Measurements from ENCODE around the gene HIF3A.

HIF3A gene

DNA sequence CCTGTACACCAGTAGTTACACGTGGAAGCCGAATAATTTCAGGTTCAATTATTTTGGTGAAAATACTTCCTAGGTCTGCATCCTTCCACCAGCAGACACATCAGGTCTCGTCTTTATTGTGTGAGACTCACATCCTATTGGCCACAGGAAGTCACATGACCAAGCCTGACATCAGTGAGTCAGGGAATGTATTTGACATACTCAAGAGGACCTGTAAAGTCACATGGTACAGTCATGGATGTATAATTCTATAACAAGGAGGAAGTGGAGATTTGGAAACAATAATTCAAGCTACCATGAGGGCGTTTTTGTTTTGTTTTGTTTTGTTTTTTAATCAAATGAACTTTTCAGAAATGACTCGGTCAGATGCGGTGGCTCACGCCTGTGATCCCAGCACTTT, 9.3 kb upstream of the HIF3A start:
- H3K9ac ChIP-seq: no peak overlapping the region
- no peaks in the 10 kb centered on the region for H4K20me1 ChIP-seq
- no peak for TF ChIP-seq Cebpa-rat (IDR thresholded peaks at IDR 0.05)
- H3K27ac ChIP-seq: no peak overlapping the region
- H3K4me3 ChIP-seq: no peak overlapping the region
- peaks cover 19 to 29% (median 26%) of the 10 kb centered on the region in 11 experiments for H3K9me3 ChIP-seq (replicated peaks in 1 of 11)
- H3K27me3 ChIP-seq: no peaks in the 10 kb centered on the region
- no peaks in the 10 kb centered on the region for H3K36me3 ChIP-seq
- H3K4me2 ChIP-seq: no peak overlapping the region
- H3K4me1 ChIP-seq: peaks cover 0 to 9% (median 5%) of the 10 kb centered on the region in 10 experiments; a peak in 9 of 20 replicates

DNA sequence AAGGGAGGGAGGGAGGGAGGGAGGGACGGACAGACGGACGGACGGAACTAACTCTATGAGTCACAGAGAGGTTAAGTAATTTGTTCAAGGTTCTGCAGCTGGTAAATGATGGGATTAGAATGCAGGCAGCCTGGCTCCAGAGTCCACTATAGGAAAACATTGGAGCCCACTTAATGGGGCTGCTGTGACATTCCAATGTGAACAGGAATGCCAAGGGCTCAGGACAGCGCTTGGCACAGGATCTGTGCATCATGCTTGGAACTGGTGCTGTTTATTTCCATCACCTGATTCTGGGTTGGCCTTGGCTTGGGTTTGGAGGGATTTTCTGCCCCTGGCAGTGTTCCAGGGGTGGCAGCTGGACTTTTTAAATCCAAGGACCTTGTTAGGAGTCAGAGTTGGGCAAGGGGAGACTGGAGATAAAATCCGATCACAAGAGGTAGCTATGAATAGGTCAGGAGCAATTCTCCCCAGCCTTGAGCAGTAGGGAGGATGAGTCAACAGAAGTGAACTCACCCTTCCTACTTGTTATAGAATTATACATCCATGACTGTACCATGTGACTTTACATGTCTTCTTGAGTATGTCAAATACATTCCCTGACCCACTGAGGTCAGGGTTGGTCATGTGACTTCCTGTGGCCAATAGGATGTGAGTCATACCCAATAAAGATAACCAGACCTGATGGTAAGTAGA, 7.8 kb upstream of the HIF3A start:
- Histone ChIP-seq H3K4me1 (peaks cover 0 to 9% (median 3%) of the 10 kb centered on the region in 10 experiments; a peak in 9 of 20 replicates), H4K20me1 (no peaks in the 10 kb centered on the region), H3K4me2 (peak overlapping the region in 3 of 11 experiments; percentile 3 to 34 (median 26); a peak in 1 of 22 replicates), H3K27ac (no peak overlapping the region), H3K9ac (no peak overlapping the region), H3K36me3 (no peaks in the 10 kb centered on the region), H3K27me3 (no peaks in the 10 kb centered on the region), H3K9me3 (replicated peaks in 1 of 11) (peaks cover 19 to 29% (median 26%) of the 10 kb centered on the region in 11 experiments), H3K4me3 (no peak overlapping the region)
- no peak for TF ChIP-seq Cebpa-rat (IDR thresholded peaks at IDR 0.05)

DNA sequence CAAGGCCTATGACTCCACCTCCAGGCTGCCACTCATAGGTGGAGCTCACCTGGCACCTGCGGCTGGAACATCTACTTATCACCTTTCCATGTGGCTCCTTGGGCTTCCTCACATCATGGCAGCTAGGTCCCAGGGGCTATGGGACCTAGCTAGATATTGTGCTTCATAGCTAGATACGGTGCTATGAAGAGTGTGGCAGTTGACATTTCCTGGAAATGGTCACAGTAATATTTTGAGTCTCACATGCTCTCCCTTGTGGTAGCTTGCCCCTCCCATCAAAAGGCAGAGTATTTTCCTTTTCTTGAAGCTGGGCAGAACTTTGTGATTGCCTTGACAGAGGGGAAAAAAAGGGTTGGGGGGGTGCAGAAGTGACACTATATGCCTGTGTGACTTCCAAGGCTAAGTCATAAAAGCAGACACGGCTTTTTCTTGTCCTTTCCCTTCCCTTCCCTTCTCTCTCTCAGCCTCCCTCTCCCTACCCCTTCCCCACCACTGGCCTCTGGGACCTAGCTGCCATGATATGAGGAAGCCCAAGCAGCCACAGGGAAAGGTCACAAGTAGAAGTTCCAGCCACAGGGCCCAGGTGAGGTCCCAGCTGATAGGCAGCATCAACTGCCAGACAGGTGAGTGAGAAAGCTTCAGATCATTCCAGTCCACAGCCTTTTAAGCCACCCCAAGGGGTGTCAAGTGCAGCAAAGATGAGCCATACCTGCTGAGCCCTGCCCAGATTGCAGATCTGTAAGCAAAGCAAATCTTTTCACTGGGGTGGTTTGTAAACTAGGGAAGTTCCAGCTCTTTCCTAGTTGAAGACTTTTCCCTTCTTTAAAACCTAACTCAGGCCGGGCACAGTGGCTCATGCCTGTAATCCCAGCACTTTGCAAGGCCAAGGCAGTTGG, 6.9 kb upstream of the HIF3A start:
- Histone ChIP-seq H3K27me3 (no peaks in the 10 kb centered on the region), H3K9me3 (replicated peaks in 1 of 11) (peaks cover 19 to 29% (median 26%) of the 10 kb centered on the region in 11 experiments), H3K4me3 (no peak overlapping the region), H3K9ac (no peak overlapping the region), H4K20me1 (no peaks in the 10 kb centered on the region), H3K4me2 (0 out of 22 replicates have a peak overlapping the region, but pooled peaks of 2 of the 11 experiments have one; percentile 3 to 26), H3K27ac (no peak overlapping the region), H3K4me1 (peaks cover 0 to 9% (median 2%) of the 10 kb centered on the region in 10 experiments; a peak in 8 of 20 replicates), H3K36me3 (no peaks in the 10 kb centered on the region)
- TF ChIP-seq Cebpa-rat (IDR thresholded peaks at IDR 0.05): no peak

DNA sequence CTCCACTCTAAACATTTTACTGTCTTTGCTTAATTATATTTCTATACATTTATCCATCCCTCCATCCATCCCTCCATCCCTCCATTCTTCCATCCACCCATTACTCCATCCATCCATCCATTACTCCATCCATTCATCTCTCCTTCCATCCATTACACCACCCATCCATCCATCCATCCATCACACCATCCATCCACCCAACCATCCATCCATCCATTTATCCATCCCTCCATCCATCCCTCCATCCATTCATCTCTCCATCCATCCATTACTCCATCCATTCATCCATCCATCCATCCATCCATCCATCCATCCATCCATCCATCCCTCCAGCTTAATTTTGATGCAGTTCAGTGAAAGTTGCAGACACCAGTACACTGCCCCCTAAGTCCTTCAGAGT, 5.0 kb upstream of the HIF3A start:
- H3K4me1 ChIP-seq: peaks cover 0 to 9% (median 2%) of the 10 kb centered on the region in 10 experiments; a peak in 8 of 20 replicates
- H4K20me1 ChIP-seq: no peaks in the 10 kb centered on the region
- H3K9me3 ChIP-seq (replicated peaks in 1 of 11): peaks cover 19 to 29% (median 26%) of the 10 kb centered on the region in 11 experiments
- no peak overlapping the region for H3K27ac ChIP-seq
- no peaks in the 10 kb centered on the region for H3K36me3 ChIP-seq
- no peak overlapping the region for H3K4me3 ChIP-seq
- H3K4me2 ChIP-seq: no peak overlapping the region
- no peaks in the 10 kb centered on the region for H3K27me3 ChIP-seq
- no peak overlapping the region for H3K9ac ChIP-seq
- TF ChIP-seq Cebpa-rat (IDR thresholded peaks at IDR 0.05): no peak

DNA sequence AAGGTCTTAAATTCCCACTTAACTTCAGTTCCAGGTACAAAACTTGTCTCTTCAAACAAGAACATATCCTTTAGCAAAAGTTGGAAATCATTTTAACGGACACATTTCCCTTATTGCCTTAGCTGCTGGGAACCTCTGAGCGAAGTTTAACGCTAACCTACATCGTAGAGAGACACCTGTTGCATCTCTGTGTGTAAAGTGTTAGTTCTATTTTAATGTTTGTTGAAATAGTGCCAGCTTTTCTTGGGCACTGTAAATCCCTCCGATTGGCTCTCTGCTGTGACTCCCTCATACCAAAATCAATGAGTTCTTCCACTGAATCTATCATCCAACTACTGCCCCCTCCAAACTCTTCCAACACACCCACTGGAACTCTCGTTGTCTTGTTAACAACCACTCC, 2.3 kb upstream of the HIF3A start:
- TF ChIP-seq Cebpa-rat (IDR thresholded peaks at IDR 0.05): no peak
- Histone ChIP-seq H3K27me3 (no peaks in the 10 kb centered on the region), H4K20me1 (no peaks in the 10 kb centered on the region), H3K4me1 (peaks cover 10 to 20% (median 13%) of the 10 kb centered on the region in 10 experiments), H3K9me3 (replicated peaks in 1 of 11) (peaks cover 16 to 24% (median 20%) of the 10 kb centered on the region in 11 experiments), H3K4me3 (no peak overlapping the region), H3K27ac (no peak overlapping the region), H3K9ac (no peak overlapping the region), H3K36me3 (no peaks in the 10 kb centered on the region), H3K4me2 (no peak overlapping the region)

DNA sequence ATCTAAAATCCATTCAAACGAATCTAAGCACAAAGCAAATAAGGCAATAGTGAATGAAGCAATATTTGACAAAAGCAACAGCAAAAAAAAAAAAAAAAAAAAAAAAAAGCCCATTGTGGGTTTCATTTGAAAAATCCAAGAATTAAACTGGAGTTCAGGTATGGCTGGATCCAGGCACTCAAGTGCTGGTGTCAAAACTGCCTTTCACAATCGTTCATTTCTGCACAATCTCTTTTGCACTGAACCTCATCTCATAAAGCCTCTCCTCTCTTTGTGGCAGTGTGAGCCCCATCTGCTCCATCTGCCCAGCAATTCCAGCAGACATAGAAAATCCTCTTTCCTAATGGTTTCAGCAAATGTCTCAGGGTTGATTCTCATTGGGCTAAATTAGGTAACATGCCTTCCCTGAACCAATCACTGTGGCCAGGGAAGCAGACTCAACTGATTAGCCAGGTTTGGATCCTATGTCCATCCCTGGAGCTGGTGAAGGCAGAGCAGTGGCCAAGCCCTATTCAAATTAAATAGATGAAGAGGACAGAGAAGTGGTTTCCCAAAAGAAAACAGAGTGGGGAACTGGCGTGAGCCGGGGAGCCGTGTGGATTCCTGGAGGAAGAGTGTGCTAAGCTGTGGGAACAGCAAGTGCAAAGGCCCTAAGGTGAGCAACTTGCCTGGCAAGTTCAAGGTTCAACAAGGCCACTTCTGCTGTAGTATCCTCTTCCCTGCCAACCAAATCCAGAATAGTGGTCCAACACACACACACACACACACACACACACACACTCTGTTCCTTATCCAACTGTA, 1.2 kb upstream of the HIF3A start:
- no peak overlapping the region for H3K4me2 ChIP-seq
- H3K4me3 ChIP-seq: no peak overlapping the region
- H3K9me3 ChIP-seq (replicated peaks in 1 of 11): peaks cover 5 to 13% (median 9%) of the 10 kb centered on the region in 11 experiments
- no peaks in the 10 kb centered on the region for H3K27me3 ChIP-seq
- H3K27ac ChIP-seq: no peak overlapping the region
- H3K9ac ChIP-seq: no peak overlapping the region
- no peaks in the 10 kb centered on the region for H3K36me3 ChIP-seq
- no peaks in the 10 kb centered on the region for H4K20me1 ChIP-seq
- H3K4me1 ChIP-seq: peaks cover 11 to 17% (median 13%) of the 10 kb centered on the region in 10 experiments
- TF ChIP-seq Cebpa-rat (IDR thresholded peaks at IDR 0.05): no peak

DNA sequence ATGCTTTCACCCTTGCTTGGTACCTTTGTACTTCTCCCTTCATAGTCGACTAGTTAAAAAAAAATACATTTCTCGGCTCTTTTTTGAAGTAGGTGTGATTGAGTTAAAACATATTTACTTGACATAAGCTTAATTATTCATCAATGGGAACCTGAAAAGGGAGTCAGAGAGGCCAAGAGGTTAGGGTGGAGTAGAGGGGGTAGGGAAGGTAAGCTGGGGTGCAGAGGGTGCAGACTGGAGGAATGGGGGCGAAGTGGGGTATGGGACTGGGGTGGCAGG, 701 bp upstream of the HIF3A start:
- peaks cover 12 to 22% (median 17%) of the 10 kb centered on the region in 10 experiments for H3K4me1 ChIP-seq
- H3K4me3 ChIP-seq: no peak overlapping the region
- H3K27me3 ChIP-seq: no peaks in the 10 kb centered on the region
- no peak overlapping the region for H3K27ac ChIP-seq
- TF ChIP-seq Cebpa-rat (IDR thresholded peaks at IDR 0.05): no peak
- peaks cover 0 to 5% (median 0%) of the 10 kb centered on the region in 11 experiments; a peak in 1 of 22 replicates for H4K20me1 ChIP-seq
- H3K9me3 ChIP-seq (replicated peaks in 1 of 11): peaks cover 0 to 7% (median 4%) of the 10 kb centered on the region in 11 experiments; a peak in 16 of 22 replicates
- no peak overlapping the region for H3K9ac ChIP-seq
- H3K4me2 ChIP-seq: no peak overlapping the region
- H3K36me3 ChIP-seq: no peaks in the 10 kb centered on the region

DNA sequence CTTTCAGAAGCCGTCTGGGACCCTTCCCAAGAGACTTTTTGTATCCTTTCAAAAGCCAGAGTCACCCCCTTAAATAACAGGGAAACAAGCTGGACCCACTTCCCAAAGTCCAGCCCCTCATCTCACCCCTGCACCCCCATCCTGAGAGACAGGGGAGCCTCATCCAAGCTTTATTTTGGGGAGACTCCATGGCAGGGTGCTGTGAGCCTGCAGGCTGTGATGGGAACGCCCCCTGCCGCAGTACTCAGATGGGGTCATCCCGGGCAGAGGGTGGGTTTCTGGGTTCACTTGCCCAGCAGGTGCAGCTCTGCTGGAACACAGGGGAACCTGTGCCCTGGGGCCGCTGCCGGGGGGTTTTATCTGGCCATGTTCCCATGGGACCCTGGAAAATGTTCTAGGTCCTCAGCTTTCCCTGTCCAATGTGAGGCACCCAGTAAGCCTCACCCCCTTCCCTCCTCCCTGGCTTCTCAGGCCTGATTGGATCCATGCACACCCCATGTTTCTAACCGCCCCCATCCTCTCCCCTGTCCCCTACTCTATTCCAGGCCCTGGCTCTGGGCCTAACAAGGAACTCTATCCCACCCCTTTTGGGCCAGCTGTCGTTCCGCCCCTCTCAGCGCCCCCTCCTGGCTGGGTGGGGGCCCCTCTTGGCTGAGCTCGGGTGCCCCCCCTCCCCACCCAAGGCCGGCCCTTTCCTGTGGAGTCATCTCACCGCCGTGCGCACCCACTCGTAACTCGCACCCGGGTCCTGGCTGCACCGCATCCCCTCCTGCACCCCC, 1.0 kb downstream of the HIF3A start:
- Histone ChIP-seq H3K27me3 (no peaks in the 10 kb centered on the region), H3K27ac (no peak overlapping the region), H3K9ac (no peak overlapping the region), H3K4me2 (peak overlapping the region in 9 of 11 experiments; percentile 49 to 75 (median 65); a peak in 16 of 22 replicates), H3K4me3 (no peak overlapping the region), H4K20me1 (peaks cover 0 to 6% (median 0%) of the 10 kb centered on the region in 11 experiments; a peak in 1 of 22 replicates), H3K36me3 (no peaks in the 10 kb centered on the region), H3K9me3 (replicated peaks in 1 of 11) (no peaks in the 10 kb centered on the region), H3K4me1 (peaks cover 12 to 26% (median 20%) of the 10 kb centered on the region in 10 experiments)
- no peak for TF ChIP-seq Cebpa-rat (IDR thresholded peaks at IDR 0.05)
